ENCODE results near the gene DMRT3.

Gene DMRT3

DNA sequence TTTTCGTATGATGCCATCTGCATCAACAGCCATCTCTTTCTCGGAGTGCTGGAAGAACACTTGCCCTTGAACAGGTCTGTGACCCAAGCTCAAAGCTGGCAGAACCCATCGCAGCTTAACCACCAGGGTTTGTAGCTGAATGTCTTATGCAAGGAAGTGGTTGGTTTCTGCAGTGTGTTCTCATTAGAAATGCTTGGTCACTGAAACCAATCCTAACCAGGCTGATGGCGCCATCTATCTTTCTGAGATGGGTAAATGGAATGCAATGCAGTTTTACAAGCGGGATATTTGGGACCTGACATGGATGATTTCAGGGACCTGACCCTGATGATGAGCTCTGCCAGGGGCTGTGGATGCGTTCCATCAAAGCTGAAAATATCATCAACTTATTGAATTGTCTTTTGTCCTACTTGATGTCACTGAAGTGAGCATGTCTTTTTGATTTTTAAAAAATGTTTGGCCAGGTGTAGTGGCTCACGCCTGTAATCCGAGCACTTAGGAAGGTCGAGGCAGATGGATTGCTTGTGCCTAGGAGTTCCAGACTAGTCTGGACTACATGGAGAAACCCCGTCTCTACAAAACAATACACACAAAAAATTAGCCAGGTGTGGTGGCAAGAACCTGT, 28.7 kb downstream of the DMRT3 start:
- DNase-seq = peak in 2 of 3 experiments; percentile 16 to 50

DNA sequence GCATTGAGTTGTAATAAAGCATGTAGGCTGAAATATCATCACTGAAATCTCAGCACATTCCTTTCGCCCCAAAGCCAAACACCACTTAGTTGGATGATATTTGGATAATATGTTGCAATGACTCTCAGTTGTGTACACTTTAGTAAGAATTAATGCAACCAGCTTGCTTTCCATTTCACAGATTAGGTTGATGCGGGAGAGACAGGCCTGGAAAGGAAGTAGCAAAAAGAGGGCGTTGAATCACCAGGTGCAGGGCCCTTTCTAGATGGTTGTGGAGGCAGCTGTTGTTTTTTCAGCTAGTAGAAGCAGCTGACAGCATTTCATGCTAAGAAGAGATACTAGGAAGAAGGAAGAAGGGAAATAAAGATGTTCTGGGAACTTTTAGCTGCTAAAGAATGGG, 30.9 kb downstream of the DMRT3 start:
- no peak for DNase-seq

DNA sequence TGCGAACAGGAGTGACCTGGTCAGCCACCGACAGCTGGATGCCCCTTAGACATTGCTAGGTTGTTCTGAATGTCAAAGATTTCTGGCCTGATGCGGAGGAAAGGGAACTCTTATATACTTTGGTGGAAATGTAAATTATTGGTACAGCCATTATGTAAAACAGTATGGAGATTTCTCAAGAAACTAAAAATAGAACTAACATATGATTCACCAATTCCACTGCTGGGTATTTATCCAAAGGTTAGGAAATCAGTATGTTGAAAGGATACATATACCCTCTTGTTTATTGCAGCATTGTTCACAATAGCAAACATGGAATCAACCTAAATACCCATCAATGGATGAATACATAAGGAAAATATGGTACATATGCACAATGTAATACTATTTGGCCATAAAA, 31.8 kb downstream of the DMRT3 start:
- no peak for DNase-seq

DNA sequence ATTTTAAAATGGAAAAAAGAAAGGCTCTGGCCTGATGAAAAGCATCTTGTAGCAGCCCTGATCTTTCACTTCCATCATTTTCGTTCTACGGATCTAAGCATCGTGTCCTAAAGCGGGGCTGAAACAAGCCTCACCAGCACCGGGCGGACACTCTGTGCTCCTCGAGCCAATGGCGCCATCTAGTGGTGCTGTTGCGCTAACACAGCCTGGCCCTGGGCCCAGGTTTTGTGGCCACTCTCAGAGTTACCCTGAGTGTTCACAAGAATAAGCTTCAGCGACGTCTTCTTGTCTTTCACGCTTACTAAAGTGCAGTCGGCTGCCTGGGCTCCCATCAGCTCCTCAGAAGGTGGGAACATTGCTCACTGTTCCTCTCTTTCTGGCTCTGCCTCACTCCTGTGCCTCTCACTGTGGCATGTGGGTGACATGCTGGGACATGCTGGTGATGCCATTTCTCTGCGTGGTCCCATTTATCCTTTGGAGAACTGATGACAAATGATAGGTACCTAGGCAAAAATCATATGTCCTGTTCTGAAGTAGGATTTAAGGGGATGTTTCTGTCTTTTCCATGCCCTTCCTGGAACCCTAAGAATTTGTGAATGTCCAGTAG, 32.7 kb downstream of the DMRT3 start:
- peak; percentile 41 to 84 (median 61) for DNase-seq

- DNase-seq = peak in 1 of 3 experiments; percentile 1
These were observed 36.6 kb downstream of the DMRT3 start for GRCh38 chr9:1013021-1013420.

DNA sequence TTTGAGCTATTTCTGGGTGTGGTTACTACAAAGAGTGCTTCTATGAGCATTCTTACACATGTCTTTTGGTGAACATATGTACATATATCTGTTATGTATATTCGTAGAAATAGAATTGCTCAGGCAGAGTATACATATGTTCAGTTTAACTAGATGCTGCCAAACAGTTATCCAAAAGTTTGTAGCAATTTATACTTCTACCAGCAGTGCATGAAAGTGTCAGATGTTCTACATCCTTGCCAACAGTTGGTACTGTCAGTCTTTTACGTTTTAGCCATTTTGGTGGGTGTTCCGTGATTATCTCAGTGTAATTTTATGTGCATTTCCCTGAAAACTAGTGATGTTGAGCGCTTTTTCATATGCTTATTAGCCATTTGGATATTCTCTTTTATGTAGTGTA, 37.8 kb downstream of the DMRT3 start:
- no peak for DNase-seq

GRCh38 chr9:1014640-1015039, 38.2 kb downstream of the DMRT3 start:
- DNase-seq = no peak

GRCh38 chr9:1018121-1018520, 41.7 kb downstream of the DMRT3 start:
- peak in 1 of 3 experiments; percentile 3 for DNase-seq

- no peak for DNase-seq
These were observed 47.7 kb downstream of the DMRT3 start for GRCh38 chr9:1024112-1024511.

DNA sequence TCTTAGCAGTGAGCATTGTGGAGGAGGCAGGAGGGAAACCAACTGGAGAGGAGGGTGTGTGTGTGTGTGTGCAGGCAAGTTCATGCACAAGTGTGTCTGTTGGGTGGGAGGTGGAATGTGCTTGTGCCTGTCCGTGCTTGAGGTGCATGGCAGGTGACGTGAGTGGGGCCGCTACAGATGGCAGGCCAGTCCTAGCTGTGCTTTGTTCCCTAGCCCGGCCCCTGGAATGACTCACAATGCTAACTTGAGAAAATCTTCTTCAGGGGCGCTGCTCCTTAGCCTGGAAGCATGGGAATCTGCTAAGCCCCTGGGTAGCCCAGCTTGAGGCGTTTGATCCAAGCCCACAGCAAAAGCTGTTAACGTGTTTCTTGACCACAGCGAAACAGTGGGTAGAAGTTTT, 48.7 kb downstream of the DMRT3 start:
- no peak for DNase-seq

DNA sequence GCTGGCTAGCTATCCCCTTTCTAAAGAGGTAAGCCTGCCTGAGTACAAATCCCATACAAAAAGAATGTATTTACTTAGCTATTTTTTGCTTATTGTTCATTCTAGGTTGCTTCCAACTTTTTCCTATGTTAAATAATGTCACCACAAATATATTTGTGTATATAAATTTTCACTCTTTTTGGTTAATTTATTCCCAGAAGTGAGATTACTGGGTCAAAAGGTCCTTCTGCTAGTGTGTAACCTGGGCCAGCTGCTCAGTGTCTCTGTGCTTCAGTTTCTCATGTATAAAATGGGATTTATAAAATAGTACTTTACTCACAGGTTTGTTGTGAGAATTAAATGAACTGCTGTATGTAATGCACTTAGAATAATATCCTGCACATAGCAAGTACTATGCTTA, 49.8 kb downstream of the DMRT3 start:
- no peak for DNase-seq

DNA sequence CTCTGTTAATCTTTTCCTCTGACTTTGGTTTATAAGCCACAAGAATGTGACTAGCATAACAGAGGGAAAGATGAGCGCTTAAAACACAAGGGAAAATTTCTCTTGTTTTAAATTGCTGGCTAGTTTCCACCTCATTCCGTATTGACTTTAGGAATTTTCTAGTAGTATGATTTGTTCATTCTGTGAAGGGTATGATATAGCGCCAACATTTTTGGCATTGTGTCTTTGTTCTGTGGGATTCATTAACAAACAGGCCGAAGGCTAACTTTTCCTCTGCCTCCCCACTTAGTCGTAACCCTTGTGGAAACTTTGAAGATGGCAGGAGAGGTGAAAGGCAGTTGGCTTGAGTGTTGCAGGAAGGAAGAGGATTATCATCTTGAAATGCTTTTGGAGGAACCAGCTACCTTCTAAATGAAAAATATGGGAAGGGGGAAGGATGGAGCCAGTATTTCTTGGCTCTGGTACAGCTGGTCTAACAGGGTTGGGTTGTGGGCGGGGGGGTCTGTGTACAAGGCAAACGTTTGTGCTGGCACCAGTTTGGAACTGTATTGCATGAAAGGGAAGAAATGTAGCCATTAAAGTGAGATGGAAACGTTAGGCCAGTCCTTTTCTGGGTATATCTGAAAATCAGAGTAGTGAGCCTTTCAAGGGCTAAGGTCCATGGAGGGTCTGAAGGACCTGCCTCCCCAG, 52.2 kb downstream of the DMRT3 start:
- DNase-seq = no peak

DNA sequence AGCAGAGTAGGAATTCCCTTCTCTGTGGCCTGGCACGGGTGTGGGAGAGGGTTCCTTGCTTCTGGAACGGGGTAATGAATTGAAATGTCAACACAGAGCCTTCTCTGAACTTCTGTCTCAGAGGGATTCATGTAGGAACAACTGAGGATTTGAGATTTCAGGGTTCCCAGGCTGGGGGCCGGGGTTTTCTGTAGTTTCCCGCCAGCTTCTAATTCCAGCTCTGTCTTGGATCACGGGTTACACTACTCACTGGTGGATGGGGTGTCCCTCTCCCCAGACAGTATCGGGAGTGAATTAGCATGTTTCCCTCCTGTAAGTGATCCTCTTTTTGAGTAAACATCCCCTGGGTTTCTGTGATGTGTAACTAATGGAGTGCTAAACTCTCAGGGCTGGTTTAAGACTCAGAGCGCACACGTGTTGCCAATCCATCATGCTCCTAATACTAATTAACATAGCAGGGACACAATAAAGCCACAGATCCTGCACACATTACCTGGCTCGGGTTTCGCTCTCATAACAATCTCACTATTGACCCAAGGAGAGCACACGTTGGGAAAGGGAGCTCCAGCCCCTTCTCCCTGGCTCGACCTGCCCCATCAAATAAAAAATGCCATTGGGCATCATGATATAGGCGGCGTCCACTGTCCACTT, 55.6 kb downstream of the DMRT3 start:
- DNase-seq = peak in 2 of 3 experiments; percentile 14 to 64

DNA sequence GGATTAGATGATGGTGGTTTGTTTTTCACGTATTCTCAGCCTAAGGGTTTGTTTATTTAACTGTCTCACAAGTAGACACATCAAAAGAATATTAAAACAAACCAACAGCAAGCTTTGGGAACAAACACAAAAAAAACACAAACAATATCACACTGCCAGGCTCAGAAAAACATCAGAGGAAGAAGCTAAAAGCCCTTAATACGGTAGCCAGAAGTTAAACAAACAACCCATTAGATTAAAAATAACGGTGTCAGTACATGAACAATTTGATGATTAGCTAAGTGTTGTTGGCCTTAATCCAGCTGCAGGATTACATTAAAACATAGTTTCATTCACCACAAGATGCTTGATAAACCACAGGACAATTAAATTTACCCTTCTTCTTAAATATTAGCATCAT, 57.8 kb downstream of the DMRT3 start:
- DNase-seq = no peak

DNA sequence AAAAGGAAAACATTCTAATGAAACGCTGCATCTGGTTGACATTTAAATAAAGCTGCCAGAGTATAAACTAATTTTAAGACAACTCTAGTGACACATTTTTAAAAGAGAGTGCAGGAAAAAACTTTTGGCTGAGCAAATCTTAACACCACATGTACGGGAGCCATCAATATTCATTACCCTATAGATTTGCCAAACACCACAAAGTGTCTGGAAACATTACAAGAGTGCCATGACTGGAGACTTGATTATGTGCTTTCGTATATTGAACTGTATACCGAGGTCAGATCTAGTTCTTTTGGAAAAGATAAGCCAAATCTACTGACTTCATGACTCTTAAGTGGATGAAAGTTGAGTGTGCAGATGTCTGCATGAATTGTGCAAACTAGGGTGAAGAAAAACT, 63.1 kb downstream of the DMRT3 start:
- DNase-seq = no peak
